Measurements from ENCODE around the gene ELF3. TPM values are rescaled to one million over a fixed set of nuclear protein-coding genes. Genes with fewer than 3 reads are reported as not detected.

Gene ELF3
- total and polyA plus RNA-seq, 2 experiments from 2014 or later = 12.3 to 19.5 TPM

- H3K36me3 Mint-ChIP-seq (ENCODE audit: low read depth) = peaks cover 53% of the 10 kb centered on the region
- no peak for ATAC-seq
- 0 out of 2 replicates have a peak, but pooled peaks cover 3% of the 10 kb centered on the region for H3F3A ChIP-seq (replicated peaks; ENCODE audit: low read depth)
- no peak overlapping the region for H2AFZ ChIP-seq
- H3K4me3 ChIP-seq = no peak overlapping the region
- DNase-seq (ENCODE audit: low spot score) = no peak
- no peaks in the 10 kb centered on the region for H3K9me2 ChIP-seq (ENCODE audit: insufficient read depth)
- peaks cover 24% of the 10 kb centered on the region; the same call in 1 of the 2 replicates for H3K36me3 ChIP-seq (ENCODE audit: insufficient read depth)
- H3K27ac Mint-ChIP-seq = no peak overlapping the region
- H3K27me3 Mint-ChIP-seq (ENCODE audit: insufficient read depth, low read depth, poor library complexity) = peaks cover 6% of the 10 kb centered on the region
- peaks cover 4% of the 10 kb centered on the region; the same call in 1 of the 2 replicates for H4K20me1 ChIP-seq (replicated peaks; ENCODE audit: insufficient read depth)
- H3K9me3 Mint-ChIP-seq = no peaks in the 10 kb centered on the region
- H3K4me2 ChIP-seq = no peak overlapping the region
- TF ChIP-seq CREB1 (CRISPR knock-in tag; IDR thresholded peaks at IDR 0.05; ENCODE audit: low read depth) (no peak), EZH2 (IDR thresholded peaks at IDR 0.05; ENCODE audit: low read depth, unreplicated experiment) (no peak), ZNF462 (CRISPR knock-in tag; IDR thresholded peaks at IDR 0.05) (no peak), ZNF114 (CRISPR knock-in tag; IDR thresholded peaks at IDR 0.05) (no peak), STAT1 (IDR thresholded peaks at IDR 0.05; ENCODE audit: unreplicated experiment) (no peak), NANOG (IDR thresholded peaks at IDR 0.05; ENCODE audit: borderline replicate concordance) (no peak)
- TF ChIP-seq, protein P1, sequence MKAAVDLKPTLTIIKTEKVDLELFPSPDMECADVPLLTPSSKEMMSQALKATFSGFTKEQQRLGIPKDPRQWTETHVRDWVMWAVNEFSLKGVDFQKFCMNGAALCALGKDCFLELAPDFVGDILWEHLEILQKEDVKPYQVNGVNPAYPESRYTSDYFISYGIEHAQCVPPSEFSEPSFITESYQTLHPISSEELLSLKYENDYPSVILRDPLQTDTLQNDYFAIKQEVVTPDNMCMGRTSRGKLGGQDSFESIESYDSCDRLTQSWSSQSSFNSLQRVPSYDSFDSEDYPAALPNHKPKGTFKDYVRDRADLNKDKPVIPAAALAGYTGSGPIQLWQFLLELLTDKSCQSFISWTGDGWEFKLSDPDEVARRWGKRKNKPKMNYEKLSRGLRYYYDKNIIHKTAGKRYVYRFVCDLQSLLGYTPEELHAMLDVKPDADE (IDR thresholded peaks at IDR 0.05) = no peak
- peaks cover 33% of the 10 kb centered on the region for H3K79me2 ChIP-seq (replicated peaks; ENCODE audit: insufficient read depth)
- no peak overlapping the region for H3K27ac ChIP-seq (ENCODE audit: low read depth)
- H3K27me3 ChIP-seq (ENCODE audit: insufficient read depth) = no peaks in the 10 kb centered on the region
- H3K4me3 Mint-ChIP-seq = no peak overlapping the region
- no peaks in the 10 kb centered on the region; the same call in 1 of the 2 replicates for H3K4me1 ChIP-seq (ENCODE audit: insufficient read depth)
- peaks cover 5% of the 10 kb centered on the region for H3K4me1 Mint-ChIP-seq
Observed at GRCh38 chr1:201989354-201990128, 20.8 kb upstream of the ELF3 start.

All from GM23338 (cell line).